Measurements from ENCODE around the gene ADCY6. TPM values are rescaled to one million over a fixed set of nuclear protein-coding genes. Genes with fewer than 3 reads are reported as not detected.

The ADCY6 gene
- total RNA-seq, 2 experiments from 2014 or later = 0.18 TPM; not detected in 1

DNA sequence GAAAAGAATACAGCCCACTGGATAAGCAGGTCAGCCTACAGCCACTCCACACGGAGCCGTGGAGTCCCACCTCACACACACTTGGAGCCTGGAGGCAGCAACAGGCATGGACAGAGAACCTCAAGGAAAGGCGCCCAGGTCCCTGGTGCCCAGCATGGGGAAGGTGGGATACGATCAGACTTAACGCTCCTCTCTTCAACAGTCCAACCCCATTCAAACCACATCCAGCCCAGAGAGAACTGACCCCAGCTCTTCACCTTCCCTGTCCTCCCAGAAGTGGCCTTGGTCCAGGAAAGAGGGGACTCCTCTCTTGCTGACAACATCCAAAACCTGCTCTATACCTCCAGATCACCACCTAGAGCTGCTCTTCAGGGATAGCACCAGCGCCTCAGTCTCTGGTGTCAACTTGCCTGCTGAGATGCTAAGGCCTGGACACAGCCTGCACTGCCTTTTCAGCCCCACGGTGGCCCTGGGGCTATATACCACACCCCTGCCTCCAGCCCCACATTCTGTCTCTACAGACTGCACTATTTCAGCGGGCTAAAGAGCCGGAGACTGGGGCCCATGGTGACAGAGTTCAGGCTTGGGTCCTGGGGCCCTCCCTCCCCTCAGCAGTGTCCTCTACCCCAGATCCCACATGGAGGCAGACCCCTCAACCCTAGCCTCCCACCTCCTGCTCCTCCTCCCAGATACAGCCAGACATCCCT, 7.0 kb downstream of the ADCY6 start:
- H3K4me3 Mint-ChIP-seq = no peak overlapping the region
- H3K27me3 Mint-ChIP-seq = peaks cover 20% of the 10 kb centered on the region
- H3K36me3 Mint-ChIP-seq = no peaks in the 10 kb centered on the region
- H3K9me3 Mint-ChIP-seq = no peaks in the 10 kb centered on the region
- no peak overlapping the region for H3K27ac Mint-ChIP-seq
- H3K4me1 Mint-ChIP-seq = no peaks in the 10 kb centered on the region
- no peak for DNase-seq

GRCh38 chr12:48780381-48781025, 8.4 kb downstream of the ADCY6 start:
- H3K4me1 Mint-ChIP-seq = no peaks in the 10 kb centered on the region
- no peaks in the 10 kb centered on the region for H3K36me3 Mint-ChIP-seq
- no peak overlapping the region for H3K27ac Mint-ChIP-seq
- no peak for DNase-seq
- H3K27me3 Mint-ChIP-seq = peaks cover 10% of the 10 kb centered on the region
- H3K4me3 Mint-ChIP-seq = no peak overlapping the region
- no peaks in the 10 kb centered on the region for H3K9me3 Mint-ChIP-seq

GRCh38 chr12:48779869-48780268, 9.0 kb downstream of the ADCY6 start:
- H3K4me1 Mint-ChIP-seq = no peaks in the 10 kb centered on the region
- peaks cover 5% of the 10 kb centered on the region for H3K27me3 Mint-ChIP-seq
- no peak overlapping the region for H3K27ac Mint-ChIP-seq
- no peaks in the 10 kb centered on the region for H3K9me3 Mint-ChIP-seq
- no peaks in the 10 kb centered on the region for H3K36me3 Mint-ChIP-seq
- no peak for DNase-seq
- H3K4me3 Mint-ChIP-seq = no peak overlapping the region

GRCh38 chr12:48777501-48778400, 11.1 kb downstream of the ADCY6 start:
- Mint-ChIP-seq H3K36me3 (no peaks in the 10 kb centered on the region), H3K27me3 (no peaks in the 10 kb centered on the region), H3K27ac (no peak overlapping the region), H3K4me3 (no peak overlapping the region), H3K4me1 (no peaks in the 10 kb centered on the region), H3K9me3 (no peaks in the 10 kb centered on the region)
- no peak for DNase-seq

- Mint-ChIP-seq H3K9me3 (no peaks in the 10 kb centered on the region), H3K4me3 (no peak overlapping the region)
These were observed 11.9 kb downstream of the ADCY6 start for GRCh38 chr12:48776956-48777355.

DNA sequence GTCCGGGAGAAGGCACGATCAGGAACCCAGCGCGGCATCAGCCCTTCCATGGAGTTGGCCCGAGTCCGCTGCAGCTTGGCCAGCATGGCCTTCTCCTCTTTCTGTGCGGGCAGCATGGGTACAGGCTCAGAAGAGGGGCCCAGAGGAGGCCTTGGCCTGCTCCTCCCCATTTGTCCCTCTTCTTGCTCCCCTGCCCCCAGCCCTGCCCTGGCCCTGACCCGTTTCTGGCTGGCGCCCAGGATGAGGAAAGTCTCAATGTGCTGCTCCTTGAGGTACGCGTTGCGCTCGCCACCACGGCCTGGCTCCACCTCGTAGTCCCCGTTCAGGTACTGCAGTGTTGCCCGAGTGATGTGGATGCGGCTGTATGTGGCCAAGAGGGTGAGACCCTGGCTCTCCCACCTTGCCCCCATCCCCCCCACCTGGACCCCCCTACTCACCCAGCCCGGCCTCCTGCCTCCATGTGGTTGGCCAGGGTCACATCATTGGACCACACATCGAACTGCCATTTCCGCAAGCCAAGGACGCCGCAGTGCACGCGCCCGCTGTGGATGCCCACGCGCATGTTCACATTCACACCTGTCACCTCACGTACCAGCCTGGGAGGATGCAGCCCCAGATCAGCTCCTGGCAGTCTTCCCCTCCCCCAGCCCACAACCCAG, 12.8 kb downstream of the ADCY6 start:
- no peak overlapping the region for H3K4me3 Mint-ChIP-seq
- no peaks in the 10 kb centered on the region for H3K36me3 Mint-ChIP-seq
- no peak for DNase-seq
- H3K27ac Mint-ChIP-seq = no peak overlapping the region
- H3K9me3 Mint-ChIP-seq = no peaks in the 10 kb centered on the region
- no peaks in the 10 kb centered on the region for H3K4me1 Mint-ChIP-seq
- H3K27me3 Mint-ChIP-seq = no peaks in the 10 kb centered on the region

More at GRCh38 chr12:48776956-48777355, 11.9 kb downstream of the ADCY6 start:
- H3K36me3 Mint-ChIP-seq = no peaks in the 10 kb centered on the region
- no peaks in the 10 kb centered on the region for H3K27me3 Mint-ChIP-seq
- no peak overlapping the region for H3K27ac Mint-ChIP-seq
- no peaks in the 10 kb centered on the region for H3K4me1 Mint-ChIP-seq
- DNase-seq = no peak

- H3K4me1 Mint-ChIP-seq = no peaks in the 10 kb centered on the region
These were observed 13.6 kb downstream of the ADCY6 start for GRCh38 chr12:48775299-48775698.

GRCh38 chr12:48774516-48774915, 14.4 kb downstream of the ADCY6 start:
- H3K9me3 Mint-ChIP-seq = no peaks in the 10 kb centered on the region
- no peak for DNase-seq
- H3K27me3 Mint-ChIP-seq = no peaks in the 10 kb centered on the region
- no peak overlapping the region for H3K4me3 Mint-ChIP-seq
- no peaks in the 10 kb centered on the region for H3K36me3 Mint-ChIP-seq
- H3K4me1 Mint-ChIP-seq = no peaks in the 10 kb centered on the region
- no peak overlapping the region for H3K27ac Mint-ChIP-seq

More at GRCh38 chr12:48775299-48775698, 13.6 kb downstream of the ADCY6 start:
- Mint-ChIP-seq H3K4me3 (no peak overlapping the region), H3K36me3 (no peaks in the 10 kb centered on the region), H3K27ac (no peak overlapping the region), H3K27me3 (no peaks in the 10 kb centered on the region), H3K9me3 (no peaks in the 10 kb centered on the region)
- no peak for DNase-seq

GRCh38 chr12:48773686-48774085, 15.2 kb downstream of the ADCY6 start:
- no peak overlapping the region for H3K27ac Mint-ChIP-seq
- H3K9me3 Mint-ChIP-seq = no peaks in the 10 kb centered on the region
- H3K4me1 Mint-ChIP-seq = no peaks in the 10 kb centered on the region
- no peak overlapping the region for H3K4me3 Mint-ChIP-seq
- H3K36me3 Mint-ChIP-seq = no peaks in the 10 kb centered on the region
- no peaks in the 10 kb centered on the region for H3K27me3 Mint-ChIP-seq
- no peak for DNase-seq

- H3K4me3 Mint-ChIP-seq = no peak overlapping the region
- no peak for DNase-seq
- no peaks in the 10 kb centered on the region for H3K9me3 Mint-ChIP-seq
- H3K27ac Mint-ChIP-seq = no peak overlapping the region
- no peaks in the 10 kb centered on the region for H3K36me3 Mint-ChIP-seq
- no peaks in the 10 kb centered on the region for H3K4me1 Mint-ChIP-seq
- no peaks in the 10 kb centered on the region for H3K27me3 Mint-ChIP-seq
These were observed 17.2 kb downstream of the ADCY6 start for GRCh38 chr12:48771588-48772112.

GRCh38 chr12:48770756-48771155, 18.1 kb downstream of the ADCY6 start:
- no peak overlapping the region for H3K27ac Mint-ChIP-seq
- DNase-seq = no peak
- no peaks in the 10 kb centered on the region for H3K36me3 Mint-ChIP-seq
- no peaks in the 10 kb centered on the region for H3K27me3 Mint-ChIP-seq
- no peak overlapping the region for H3K4me3 Mint-ChIP-seq
- H3K9me3 Mint-ChIP-seq = no peaks in the 10 kb centered on the region
- peaks cover 7% of the 10 kb centered on the region for H3K4me1 Mint-ChIP-seq

GRCh38 chr12:48768736-48769135, 20.2 kb downstream of the ADCY6 start:
- no peak overlapping the region for H3K27ac Mint-ChIP-seq
- no peaks in the 10 kb centered on the region for H3K9me3 Mint-ChIP-seq
- no peaks in the 10 kb centered on the region for H3K36me3 Mint-ChIP-seq
- peaks cover 9% of the 10 kb centered on the region for H3K27me3 Mint-ChIP-seq
- H3K4me1 Mint-ChIP-seq = peaks cover 12% of the 10 kb centered on the region
- no peak overlapping the region for H3K4me3 Mint-ChIP-seq
- DNase-seq = no peak

- Mint-ChIP-seq H3K36me3 (no peaks in the 10 kb centered on the region), H3K9me3 (no peaks in the 10 kb centered on the region), H3K4me3 (no peak overlapping the region), H3K27ac (no peak overlapping the region), H3K27me3 (peaks cover 9% of the 10 kb centered on the region), H3K4me1 (peaks cover 12% of the 10 kb centered on the region)
- DNase-seq = no peak
These were observed 20.7 kb downstream of the ADCY6 start for GRCh38 chr12:48768147-48768546.

DNA sequence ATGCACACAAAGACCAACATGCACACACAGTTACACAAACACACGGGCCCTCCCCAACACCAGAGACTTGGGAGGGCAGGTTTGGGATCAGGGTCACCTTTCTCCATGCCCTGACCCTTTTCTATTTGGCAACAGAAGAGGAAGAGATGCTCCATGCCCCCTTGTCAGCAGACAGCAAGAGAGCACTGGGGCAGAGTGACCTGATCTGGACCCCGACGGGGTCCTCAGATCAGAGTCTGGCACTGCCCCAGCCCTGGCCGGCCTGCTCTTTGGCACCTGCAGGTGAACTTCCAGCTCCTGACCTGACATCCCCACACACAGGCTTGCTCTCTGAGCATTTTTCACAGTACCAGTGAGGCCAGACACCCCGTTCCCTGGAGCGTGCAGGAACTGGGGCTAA, 21.4 kb downstream of the ADCY6 start:
- H3K4me1 Mint-ChIP-seq = peaks cover 12% of the 10 kb centered on the region
- H3K9me3 Mint-ChIP-seq = no peaks in the 10 kb centered on the region
- H3K27me3 Mint-ChIP-seq = peaks cover 9% of the 10 kb centered on the region
- no peaks in the 10 kb centered on the region for H3K36me3 Mint-ChIP-seq
- H3K4me3 Mint-ChIP-seq = no peak overlapping the region
- DNase-seq = no peak
- H3K27ac Mint-ChIP-seq = no peak overlapping the region

DNA sequence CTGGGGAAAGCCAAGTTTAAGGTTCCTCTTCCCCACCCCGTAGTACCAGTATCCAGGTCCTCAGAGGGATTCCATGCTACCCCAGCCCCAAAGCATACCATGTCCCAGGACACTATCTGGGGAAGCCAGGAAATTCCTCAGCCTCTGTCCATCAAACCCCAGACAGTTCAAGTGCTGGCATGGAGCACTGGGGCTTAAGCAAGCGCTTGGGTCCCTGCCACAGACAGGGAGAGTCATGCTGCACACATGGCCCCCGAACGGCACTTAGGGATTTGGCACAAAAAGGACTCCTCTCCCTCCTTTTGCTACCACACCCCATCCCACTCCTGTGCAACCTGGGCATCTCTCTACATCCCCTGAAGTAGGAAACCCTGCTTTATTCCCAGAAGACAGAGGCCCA, 21.8 kb downstream of the ADCY6 start:
- Mint-ChIP-seq H3K27ac (no peak overlapping the region), H3K27me3 (peaks cover 9% of the 10 kb centered on the region), H3K4me3 (no peak overlapping the region), H3K36me3 (no peaks in the 10 kb centered on the region), H3K4me1 (peaks cover 12% of the 10 kb centered on the region), H3K9me3 (no peaks in the 10 kb centered on the region)
- no peak for DNase-seq
